ACHN (cell line): ENCODE data around the gene RBM19.
A peak's percentile ranks its signal among the peaks of the same experiment; 100 is the strongest.

Experiments used
- DNase-seq: peaks from one replicate; pipeline ENCODE4 v3.0.0-alpha.2; 2015
- in situ Hi-C: cut with HindIII; loops from 2 replicates; pipeline ENCODE4 v1.10.0; 2017; ENCODE audit warnings: low sequenced_read_pairs, low pct_ligation_motif_present, low pct_unique_long_range_greater_than_20kb

Gene RBM19

GRCh38 chr12:113991224-113992044 is 25.3 kb upstream of the RBM19 start:
- in situ Hi-C loops = no loop called here
- no peak for DNase-seq

GRCh38 chr12:113990250-113991223 is 24.4 kb upstream of the RBM19 start:
- no peak for DNase-seq
- in situ Hi-C loops = no loop called here

- DNase-seq = no peak
- in situ Hi-C loops = no loop called here
These were observed 22.9 kb upstream of the RBM19 start for GRCh38 chr12:113988976-113989375.

GRCh38 chr12:113988064-113988451 is 21.9 kb upstream of the RBM19 start:
- DNase-seq = no peak

GRCh38 chr12:113987261-113988063 is 21.3 kb upstream of the RBM19 start:
- in situ Hi-C loops = no loop called here
- no peak for DNase-seq

More at GRCh38 chr12:113988064-113988451, 21.9 kb upstream of the RBM19 start:
- in situ Hi-C loops = no loop called here

- in situ Hi-C loops = no loop called here
- no peak for DNase-seq
These were observed 18.3 kb upstream of the RBM19 start for GRCh38 chr12:113984464-113984863.

GRCh38 chr12:113983777-113984448 is 17.8 kb upstream of the RBM19 start:
- DNase-seq = no peak
- in situ Hi-C loops = no loop called here

- in situ Hi-C loops = no loop called here
- DNase-seq = no peak
These were observed 17.1 kb upstream of the RBM19 start for GRCh38 chr12:113983265-113983664.

- in situ Hi-C loops = no loop called here
- DNase-seq = no peak
These were observed 15.8 kb upstream of the RBM19 start for GRCh38 chr12:113981876-113982275.

- in situ Hi-C loops = no loop called here
- DNase-seq = peak; percentile 76
These were observed 14.6 kb upstream of the RBM19 start for GRCh38 chr12:113980537-113981337.

- in situ Hi-C loops = no loop called here
- DNase-seq = no peak
These were observed 13.9 kb upstream of the RBM19 start for GRCh38 chr12:113980054-113980453.

- DNase-seq = no peak
- in situ Hi-C loops = no loop called here
These were observed 12.0 kb upstream of the RBM19 start for GRCh38 chr12:113978080-113978479.

GRCh38 chr12:113974006-113974405 is 7.9 kb upstream of the RBM19 start:
- DNase-seq = no peak
- in situ Hi-C loops = no loop called here

GRCh38 chr12:113973109-113973904 is 7.2 kb upstream of the RBM19 start:
- in situ Hi-C loops = no loop called here
- DNase-seq = no peak

GRCh38 chr12:113971392-113971791 is 5.3 kb upstream of the RBM19 start:
- in situ Hi-C loops = no loop called here
- DNase-seq = no peak

- no peak for DNase-seq
- in situ Hi-C loops = no loop called here
These were observed 4.1 kb upstream of the RBM19 start for GRCh38 chr12:113970211-113970610.

GRCh38 chr12:113967368-113967767 is 1.2 kb upstream of the RBM19 start:
- in situ Hi-C loops = no loop called here
- no peak for DNase-seq
